Endothelial cell (in vitro differentiated cells): ENCODE results near the gene NANOS2. TPM values are rescaled to one million over a fixed set of nuclear protein-coding genes. Genes with fewer than 3 reads are reported as not detected.

Experiments
- DNase-seq: peaks from one replicate; pipeline ENCODE4 v3.0.0; 2021; ENCODE audit warnings: low spot score
- H3K27ac Mint-ChIP-seq: one replicate; pipeline ENCODE4 v1.8.0; 2021; ENCODE audit warnings: mixed read lengths, inconsistent platforms; ENCODE audit not compliant: unreplicated experiment
- H3K27me3 Mint-ChIP-seq: one replicate; pipeline ENCODE4 v1.8.0; 2021; ENCODE audit warnings: mild to moderate bottlenecking, moderate library complexity, mixed read lengths, inconsistent platforms; ENCODE audit not compliant: unreplicated experiment
- H3K36me3 Mint-ChIP-seq: one replicate; pipeline ENCODE4 v1.8.0; 2021; ENCODE audit warnings: mild to moderate bottlenecking, low read depth, mixed read lengths, inconsistent platforms; ENCODE audit not compliant: unreplicated experiment
- H3K4me1 Mint-ChIP-seq: one replicate; pipeline ENCODE4 v1.8.0; 2021; ENCODE audit warnings: mild to moderate bottlenecking, mixed read lengths, inconsistent platforms; ENCODE audit not compliant: unreplicated experiment
- H3K4me3 Mint-ChIP-seq: one replicate; pipeline ENCODE4 v1.8.0; 2021; ENCODE audit warnings: mild to moderate bottlenecking, mixed read lengths, inconsistent platforms; ENCODE audit not compliant: unreplicated experiment
- H3K9me3 Mint-ChIP-seq: one replicate; pipeline ENCODE4 v1.8.0; 2021; ENCODE audit warnings: mixed read lengths, inconsistent platforms; ENCODE audit not compliant: unreplicated experiment
- CTCF ChIP-seq: fragments of 200-600 bp; sonication (generic); IDR thresholded peaks from one replicate; pipeline ENCODE4 v1.5.0; 2021; ENCODE audit warnings: antibody characterized with exemption; ENCODE audit not compliant: unreplicated experiment
- total RNA-seq: library from RNA; stranded (reverse); fragmentation: NEBNext Ultra II Directional; extraction: Animal tissue kit (Norgen Biotek cat#: 25700); gene quantifications from one replicate; pipeline ENCODE4 v1.2.1, GENCODE V29; 2021; ENCODE audit not compliant: unreplicated experiment

NANOS2 gene
- total RNA-seq, 1 donor from 2014 or later, result not detected

- H3K9me3 Mint-ChIP-seq, result no peaks in the 10 kb centered on the region
- peaks cover 11% of the 10 kb centered on the region for H3K27me3 Mint-ChIP-seq
- DNase-seq, result peak; percentile 68
- H3K27ac Mint-ChIP-seq, result peak overlapping the region; percentile 94
- no peak for TF ChIP-seq CTCF
- H3K4me1 Mint-ChIP-seq, result peaks cover 40% of the 10 kb centered on the region
- H3K4me3 Mint-ChIP-seq, result peak overlapping the region; percentile 78
- H3K36me3 Mint-ChIP-seq, result peaks cover 51% of the 10 kb centered on the region
These were observed 38.3 kb upstream of the NANOS2 start for GRCh38 chr19:45952686-45953505.

- Mint-ChIP-seq H3K27ac (peak overlapping the region; percentile 25), H3K27me3 (peaks cover 11% of the 10 kb centered on the region), H3K4me3 (peak overlapping the region; percentile 39)
These were observed 37.7 kb upstream of the NANOS2 start for GRCh38 chr19:45952341-45952685.

GRCh38 chr19:45947926-45948325, 33.3 kb upstream of the NANOS2 start:
- Mint-ChIP-seq H3K4me1 (peaks cover 4% of the 10 kb centered on the region), H3K4me3 (no peak overlapping the region), H3K9me3 (no peaks in the 10 kb centered on the region), H3K27ac (no peak overlapping the region), H3K36me3 (peaks cover 50% of the 10 kb centered on the region), H3K27me3 (peaks cover 1% of the 10 kb centered on the region)
- DNase-seq, result no peak
- TF ChIP-seq CTCF, result no peak

More at GRCh38 chr19:45952341-45952685, 37.7 kb upstream of the NANOS2 start:
- no peaks in the 10 kb centered on the region for H3K9me3 Mint-ChIP-seq
- H3K36me3 Mint-ChIP-seq, result peaks cover 52% of the 10 kb centered on the region
- peaks cover 40% of the 10 kb centered on the region for H3K4me1 Mint-ChIP-seq
- TF ChIP-seq CTCF, result no peak
- DNase-seq, result no peak

- no peak for DNase-seq
- TF ChIP-seq CTCF, result no peak
- Mint-ChIP-seq H3K27ac (no peak overlapping the region), H3K36me3 (peaks cover 63% of the 10 kb centered on the region), H3K4me1 (peaks cover 31% of the 10 kb centered on the region), H3K4me3 (no peak overlapping the region), H3K27me3 (peaks cover 15% of the 10 kb centered on the region), H3K9me3 (no peaks in the 10 kb centered on the region)
These were observed 25.9 kb upstream of the NANOS2 start for GRCh38 chr19:45940515-45940805.

GRCh38 chr19:45939792-45940514, 25.4 kb upstream of the NANOS2 start:
- no peaks in the 10 kb centered on the region for H3K9me3 Mint-ChIP-seq
- peaks cover 63% of the 10 kb centered on the region for H3K36me3 Mint-ChIP-seq
- peaks cover 16% of the 10 kb centered on the region for H3K27me3 Mint-ChIP-seq
- DNase-seq, result no peak
- no peak for TF ChIP-seq CTCF
- H3K4me3 Mint-ChIP-seq, result no peak overlapping the region
- H3K27ac Mint-ChIP-seq, result no peak overlapping the region
- H3K4me1 Mint-ChIP-seq, result peaks cover 35% of the 10 kb centered on the region
